Testis (tissue), 3 donors: ENCODE measurements around the gene CACNA2D3. TPM values are rescaled to one million over a fixed set of nuclear protein-coding genes. Genes with fewer than 3 reads are reported as not detected.
"Not testable (repeated sequence)": the region's sequence is repeated elsewhere in the genome, so short reads cannot be mapped to it uniquely, and the experiment has no call there.

Experiments
- DNase-seq: peaks from one replicate; pipeline ENCODE4 v3.0.0-alpha.2; 2019
- H3K27ac ChIP-seq, 2 donors: fragments of 200-600 bp; sonication (generic); one replicate each; pipeline ENCODE4 v1.5.1; 2019
- H3K27me3 ChIP-seq: fragments of 200-600 bp; sonication (generic); one replicate; pipeline ENCODE4 v1.5.1; 2019
- H3K36me3 ChIP-seq: fragments of 200-600 bp; sonication (generic); one replicate; pipeline ENCODE4 v1.5.1; 2017; ENCODE audit warnings: low read depth; ENCODE audit errors: missing control alignments
- H3K4me1 ChIP-seq: fragments of 200-600 bp; sonication (generic); one replicate; pipeline ENCODE4 v1.5.1; 2019
- H3K4me3 ChIP-seq, 2 donors: fragments of 200-600 bp; sonication (generic); one replicate each; pipeline ENCODE4 v1.5.1; 2017 to 2019
- H3K9me3 ChIP-seq: fragments of 200-600 bp; sonication (generic); one replicate; pipeline ENCODE4 v1.5.1; 2017
- CTCF ChIP-seq, 3 experiments: fragments of 450-650 bp in 2 of 3; fragments of 200-600 bp in 1 of 3; sonication (generic) in 1 of 3; IDR thresholded peaks; one replicate each; pipeline ENCODE4 v1.5.1; 2016 to 2019; ENCODE audit warnings: antibody characterized with exemption in 3 of 3, mild to moderate bottlenecking in 2 of 3, moderate library complexity in 1 of 3
- POLR2A ChIP-seq: fragments of 450-650 bp; IDR thresholded peaks from one replicate; pipeline ENCODE4 v1.6.1; 2017; ENCODE audit warnings: antibody characterized with exemption, mild to moderate bottlenecking, moderate library complexity
- WGBS, 2 donors: methylation state at CpG; one replicate each; pipeline ENCODE4 v1.1.5; 2018; 5-methylcytosine and 5-hydroxymethylcytosine counted together
- intact Hi-C: fragments of 100-400 bp; cut with DNase I; formaldehyde crosslinking; loops from one replicate; pipeline ENCODE4 v1.15.1; 2023; ENCODE audit warnings: low total_unique reads
- polyA plus RNA-seq: library from polyadenylated mRNA; stranded (reverse); fragments of 350-450 nt; fragmentation: Illumina TruSeq; extraction: RNeasy Lipid Tissue Mini Kit (QIAGEN cat#74804); gene quantifications from one replicate; pipeline ENCODE4 v1.2.3, GENCODE V29; 2014; ENCODE audit warnings: low read depth, low replicate concordance; ENCODE audit not compliant: insufficient read depth
- total RNA-seq, 2 donors: library from RNA; depleted of rRNA; stranded (reverse); fragments of >200 nt; gene quantifications; one replicate each; pipeline ENCODE4 v1.2.3, GENCODE V29; 2016

The CACNA2D3 gene
- total and polyA plus RNA-seq, 3 donors from 2014 or later = 10.1 to 16.5 (median 11.2) TPM

- no peak for TF ChIP-seq CTCF (IDR thresholded peaks at IDR 0.05)
- TF ChIP-seq POLR2A = no peak
These were observed 984.8 kb downstream of the CACNA2D3 start for GRCh38 chr3:55107187-55107586.

GRCh38 chr3:55111906-55112305 lies 989.6 kb downstream of the CACNA2D3 start:
- H3K9me3 ChIP-seq, H3K4me1 ChIP-seq, DNase-seq, intact Hi-C loops, H3K36me3 ChIP-seq, H3K4me3 ChIP-seq, H3K27ac ChIP-seq, H3K27me3 ChIP-seq: not testable (repeated sequence)
- 80 to 92% methylated on average over 3 of the region's 3 CpGs for WGBS, 2 donors

More at GRCh38 chr3:55107187-55107586, 984.8 kb downstream of the CACNA2D3 start:
- no peak for DNase-seq
- WGBS, 2 donors = 62 to 63% methylated on average over 6 of the region's 6 CpGs
- Histone ChIP-seq H3K36me3 (no peaks in the 10 kb centered on the region), H3K27me3 (no peaks in the 10 kb centered on the region), H3K9me3 (no peaks in the 10 kb centered on the region), H3K27ac (no peak overlapping the region), H3K4me3 (no peak overlapping the region), H3K4me1 (no peaks in the 10 kb centered on the region)
- intact Hi-C loops = no loop called here

- Histone ChIP-seq H3K27me3 (no peaks in the 10 kb centered on the region), H3K4me3 (no peak overlapping the region), H3K36me3 (no peaks in the 10 kb centered on the region), H3K4me1 (no peaks in the 10 kb centered on the region), H3K9me3 (no peaks in the 10 kb centered on the region), H3K27ac (no peak overlapping the region)
- intact Hi-C loops = no loop called here
- whole genome bisulfite sequencing, 2 donors = 88 to 92% methylated on average over 5 of the region's 5 CpGs
- no peak for DNase-seq
- no peak for TF ChIP-seq CTCF (IDR thresholded peaks at IDR 0.05)
- no peak for TF ChIP-seq POLR2A
These were observed 996.1 kb downstream of the CACNA2D3 start for GRCh38 chr3:55118451-55118850.

GRCh38 chr3:55119268-55119667 lies 996.9 kb downstream of the CACNA2D3 start:
- Histone ChIP-seq H3K4me1 (no peaks in the 10 kb centered on the region), H3K27me3 (no peaks in the 10 kb centered on the region), H3K27ac (no peak overlapping the region), H3K36me3 (no peaks in the 10 kb centered on the region), H3K4me3 (no peak overlapping the region), H3K9me3 (no peaks in the 10 kb centered on the region)
- intact Hi-C loops = no loop called here
- no peak for DNase-seq
- 86 to 87% methylated on average over 4 of the region's 4 CpGs for WGBS, 2 donors
- TF ChIP-seq POLR2A (no peak), CTCF (IDR thresholded peaks at IDR 0.05) (no peak)

DNA sequence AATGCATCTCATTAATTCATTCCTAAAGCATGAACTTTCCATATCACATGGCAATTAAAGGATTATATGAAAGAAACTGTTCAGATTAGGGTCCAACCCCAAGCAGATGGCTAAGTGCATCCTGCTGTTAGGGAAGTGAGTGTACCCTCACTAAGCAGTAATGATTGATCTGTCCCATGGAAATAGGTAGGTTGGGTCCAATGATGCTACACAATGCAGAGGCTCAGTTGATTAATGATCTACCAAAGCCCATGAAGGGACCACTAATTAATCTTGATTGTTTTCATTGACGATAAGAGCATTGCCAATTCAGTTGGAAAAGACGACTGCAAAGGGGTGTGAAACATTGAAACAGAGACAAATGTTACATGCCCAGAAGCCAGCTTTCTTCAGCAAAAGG lies 1000.0 kb downstream of the CACNA2D3 start:
- no peaks in the 10 kb centered on the region for H3K36me3 ChIP-seq
- no peak for TF ChIP-seq POLR2A
- no peak for TF ChIP-seq CTCF (IDR thresholded peaks at IDR 0.05)
- H3K4me3 ChIP-seq = no peak overlapping the region
- no peaks in the 10 kb centered on the region for H3K27me3 ChIP-seq
- no peaks in the 10 kb centered on the region for H3K9me3 ChIP-seq
- DNase-seq = no peak
- WGBS, 2 donors = 82 to 84% methylated on average over 2 of the region's 2 CpGs
- no peaks in the 10 kb centered on the region for H3K4me1 ChIP-seq
- intact Hi-C loops = no loop called here
- H3K27ac ChIP-seq = no peak overlapping the region

Other genes starting within 250 kb of the CACNA2D3 start
- 10 to 100 TPM; 47.0 to 56.4 TPM for gene ACTR8, start 240.4 kb upstream of the CACNA2D3 start, total RNA-seq
- 60.1 TPM for gene ACTR8, start 240.4 kb upstream of the CACNA2D3 start, polyA plus RNA-seq
- 10 to 100 TPM; 49.9 to 61.2 TPM for gene SELENOK, start 230.7 kb upstream of the CACNA2D3 start, total RNA-seq
- 95.9 TPM for gene SELENOK, start 230.7 kb upstream of the CACNA2D3 start, polyA plus RNA-seq